Measurements from ENCODE around the gene ZNF750. TPM values are rescaled to one million over a fixed set of nuclear protein-coding genes. Genes with fewer than 3 reads are reported as not detected.

Gene ZNF750
- total RNA-seq, 1 donor from 2014 or later: 83.0 TPM

- TF ChIP-seq POLR2A (IDR thresholded peaks at IDR 0.05) (no peak), POLR2AphosphoS5 (IDR thresholded peaks at IDR 0.05; ENCODE audit: insufficient read depth in 1 of 2, low read depth in 1 of 2) (no peak)
- TF ChIP-seq, protein P1, sequence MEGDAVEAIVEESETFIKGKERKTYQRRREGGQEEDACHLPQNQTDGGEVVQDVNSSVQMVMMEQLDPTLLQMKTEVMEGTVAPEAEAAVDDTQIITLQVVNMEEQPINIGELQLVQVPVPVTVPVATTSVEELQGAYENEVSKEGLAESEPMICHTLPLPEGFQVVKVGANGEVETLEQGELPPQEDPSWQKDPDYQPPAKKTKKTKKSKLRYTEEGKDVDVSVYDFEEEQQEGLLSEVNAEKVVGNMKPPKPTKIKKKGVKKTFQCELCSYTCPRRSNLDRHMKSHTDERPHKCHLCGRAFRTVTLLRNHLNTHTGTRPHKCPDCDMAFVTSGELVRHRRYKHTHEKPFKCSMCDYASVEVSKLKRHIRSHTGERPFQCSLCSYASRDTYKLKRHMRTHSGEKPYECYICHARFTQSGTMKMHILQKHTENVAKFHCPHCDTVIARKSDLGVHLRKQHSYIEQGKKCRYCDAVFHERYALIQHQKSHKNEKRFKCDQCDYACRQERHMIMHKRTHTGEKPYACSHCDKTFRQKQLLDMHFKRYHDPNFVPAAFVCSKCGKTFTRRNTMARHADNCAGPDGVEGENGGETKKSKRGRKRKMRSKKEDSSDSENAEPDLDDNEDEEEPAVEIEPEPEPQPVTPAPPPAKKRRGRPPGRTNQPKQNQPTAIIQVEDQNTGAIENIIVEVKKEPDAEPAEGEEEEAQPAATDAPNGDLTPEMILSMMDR (IDR thresholded peaks at IDR 0.05): no peak
Measured at GRCh38 chr17:82868715-82869131, 28.9 kb upstream of the ZNF750 start.

GRCh38 chr17:82867763-82868325, 28.0 kb upstream of the ZNF750 start:
- peaks cover 63% of the 10 kb centered on the region for H3K4me1 ChIP-seq

More at GRCh38 chr17:82868715-82869131, 28.9 kb upstream of the ZNF750 start:
- peaks cover 0 to 10% of the 10 kb centered on the region in 2 donors for H3K36me3 ChIP-seq
- DNase-seq (ENCODE audit: extremely low spot score in 2 of 2): no peak
- H3K9me3 ChIP-seq: no peaks in the 10 kb centered on the region
- no peak overlapping the region for H3K4me3 ChIP-seq
- intact Hi-C loops (cut with DNase I): no loop called here
- H3K27ac ChIP-seq: no peak overlapping the region
- H3K4me1 ChIP-seq: peaks cover 54% of the 10 kb centered on the region
- H3K27me3 ChIP-seq: no peaks in the 10 kb centered on the region

DNA sequence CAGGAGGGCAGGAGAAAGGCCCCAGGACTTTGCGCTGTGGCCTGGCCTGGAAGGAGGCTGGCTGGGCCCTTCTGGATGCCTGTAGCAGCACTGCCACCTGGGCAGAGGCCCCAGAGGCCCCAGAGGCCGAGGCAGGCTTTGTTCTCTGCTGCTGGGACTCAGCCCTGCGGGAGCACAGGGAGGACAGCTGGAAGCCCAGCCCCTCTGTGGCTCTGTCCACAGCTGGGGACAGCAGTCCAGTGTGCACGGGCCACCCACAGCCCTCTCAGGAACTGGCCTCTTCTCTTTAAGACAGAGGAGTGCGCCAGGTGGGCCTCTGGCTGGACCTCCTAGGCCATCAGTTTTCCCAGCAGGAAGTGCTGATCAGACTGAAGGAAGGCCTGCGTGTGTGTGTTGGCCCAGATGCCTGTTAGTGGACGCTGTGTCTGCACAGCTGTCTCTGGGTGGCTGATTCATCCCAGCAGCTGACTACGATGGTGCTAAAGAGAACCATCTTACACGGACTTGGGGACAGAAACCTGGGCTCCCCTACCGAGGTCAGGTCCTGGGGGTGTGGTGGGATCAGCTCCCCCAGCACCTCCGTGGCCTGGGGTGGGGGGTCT, 26.9 kb upstream of the ZNF750 start:
- Histone ChIP-seq H3K4me1 (peaks cover 62% of the 10 kb centered on the region), H3K27ac (peak overlapping the region; percentile 51), H3K36me3 (peaks cover 0 to 10% of the 10 kb centered on the region in 2 donors), H3K9me3 (no peaks in the 10 kb centered on the region), H3K27me3 (no peaks in the 10 kb centered on the region), H3K4me3 (no peak overlapping the region)
- intact Hi-C loops (cut with DNase I): no loop called here
- no peak for DNase-seq (ENCODE audit: extremely low spot score in 2 of 2)
- peak in 1 of 2 donors; percentile 45 for TF ChIP-seq POLR2AphosphoS5 (IDR thresholded peaks at IDR 0.05; ENCODE audit: insufficient read depth in 1 of 2, low read depth in 1 of 2)
- no peak for TF ChIP-seq POLR2A (IDR thresholded peaks at IDR 0.05)

More at GRCh38 chr17:82867763-82868325, 28.0 kb upstream of the ZNF750 start:
- Histone ChIP-seq H3K36me3 (peaks cover 0 to 10% of the 10 kb centered on the region in 2 donors), H3K9me3 (no peaks in the 10 kb centered on the region), H3K4me3 (no peak overlapping the region), H3K27ac (no peak overlapping the region), H3K27me3 (no peaks in the 10 kb centered on the region)
- TF ChIP-seq POLR2AphosphoS5 (IDR thresholded peaks at IDR 0.05; ENCODE audit: insufficient read depth in 1 of 2, low read depth in 1 of 2) (no peak), POLR2A (IDR thresholded peaks at IDR 0.05) (no peak)
- TF ChIP-seq, protein P1 (IDR thresholded peaks at IDR 0.05): no peak
- no peak for DNase-seq (ENCODE audit: extremely low spot score in 2 of 2)
- intact Hi-C loops (cut with DNase I): no loop called here

DNA sequence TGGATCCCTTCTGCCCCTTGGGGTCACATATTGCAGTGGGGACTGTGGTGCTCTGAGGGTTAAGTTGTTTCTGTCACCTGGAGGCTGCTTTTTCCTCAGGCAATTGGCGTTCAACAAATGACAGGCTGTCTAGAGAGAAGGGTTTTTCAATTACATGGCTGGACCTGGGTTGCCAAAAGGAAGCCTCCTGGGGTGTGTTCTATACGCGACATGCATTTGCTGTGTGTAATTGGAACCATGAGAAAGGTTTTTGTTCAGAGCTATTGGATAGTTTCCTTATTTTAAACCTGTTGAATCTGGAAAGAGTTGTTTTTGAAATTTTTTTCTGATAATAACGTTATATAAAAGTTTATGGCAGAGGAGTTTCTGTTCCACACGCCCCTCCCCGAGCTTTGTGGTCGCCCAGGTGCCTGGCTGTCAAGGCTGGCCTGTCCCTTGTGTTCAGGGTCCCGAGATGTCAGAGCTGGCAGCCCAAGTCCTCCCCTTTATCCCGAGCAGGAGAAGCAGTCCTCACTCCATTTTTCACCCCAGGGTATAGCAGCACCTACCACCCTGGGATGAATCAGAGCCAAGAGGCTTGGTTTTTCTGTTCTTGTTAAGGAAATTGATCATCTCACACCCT, 26.1 kb upstream of the ZNF750 start:
- no peak for TF ChIP-seq POLR2AphosphoS5 (IDR thresholded peaks at IDR 0.05; ENCODE audit: insufficient read depth in 1 of 2, low read depth in 1 of 2)
- TF ChIP-seq, protein P1 (IDR thresholded peaks at IDR 0.05): no peak
- TF ChIP-seq POLR2A (IDR thresholded peaks at IDR 0.05): no peak
- Histone ChIP-seq H3K27ac (peak overlapping the region; percentile 40), H3K36me3 (peaks cover 0 to 7% of the 10 kb centered on the region in 2 donors), H3K4me3 (no peak overlapping the region), H3K27me3 (no peaks in the 10 kb centered on the region), H3K9me3 (no peaks in the 10 kb centered on the region), H3K4me1 (peaks cover 54% of the 10 kb centered on the region)
- intact Hi-C loops (cut with DNase I): no loop called here
- no peak for DNase-seq (ENCODE audit: extremely low spot score in 2 of 2)

DNA sequence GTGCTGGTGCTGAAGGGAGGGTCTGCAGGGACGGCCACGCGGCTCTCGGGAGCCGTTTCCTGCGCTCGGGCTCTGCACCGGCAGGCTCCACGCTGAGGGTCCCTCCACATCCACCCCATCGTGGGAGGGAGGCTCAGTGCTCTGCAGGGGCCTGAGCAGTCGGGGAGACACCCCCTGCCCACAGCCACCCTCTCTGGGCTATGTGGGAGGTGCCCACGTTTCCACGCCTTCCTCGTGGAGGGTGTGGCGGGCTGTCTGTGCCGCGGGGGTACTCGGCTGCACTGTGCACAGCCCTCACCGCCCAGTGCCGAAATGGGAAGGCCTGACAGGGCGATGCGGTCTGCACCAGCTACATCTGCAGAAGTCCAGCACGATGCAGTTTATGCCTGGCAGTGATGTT, 25.5 kb upstream of the ZNF750 start:
- no peaks in the 10 kb centered on the region for H3K27me3 ChIP-seq
- H3K4me1 ChIP-seq: peaks cover 60% of the 10 kb centered on the region
- H3K9me3 ChIP-seq: no peaks in the 10 kb centered on the region
- H3K27ac ChIP-seq: peak overlapping the region; percentile 40
- TF ChIP-seq POLR2A (IDR thresholded peaks at IDR 0.05) (no peak), POLR2AphosphoS5 (IDR thresholded peaks at IDR 0.05; ENCODE audit: insufficient read depth in 1 of 2, low read depth in 1 of 2) (no peak)
- TF ChIP-seq, protein P1 (IDR thresholded peaks at IDR 0.05): no peak
- no peak overlapping the region for H3K4me3 ChIP-seq
- DNase-seq (ENCODE audit: extremely low spot score in 2 of 2): no peak
- peaks cover 0 to 1% of the 10 kb centered on the region in 2 donors for H3K36me3 ChIP-seq
- intact Hi-C loops (cut with DNase I): no loop called here
